Measurements from ENCODE around the gene SP6. TPM values are rescaled to one million over a fixed set of nuclear protein-coding genes. Genes with fewer than 3 reads are reported as not detected.
A peak's percentile ranks its signal among the peaks of the same experiment; 100 is the strongest.

Gene SP6
- total and polyA plus RNA-seq, 2 of the 4 experiments (the other 2 are of a cell fraction), result under 0.01 to 0.31 TPM

- H4K91ac ChIP-seq (ENCODE audit: insufficient read depth, low read depth, low read length), result no peak overlapping the region
- H3K18ac ChIP-seq (ENCODE audit: low read depth, low read length), result no peak overlapping the region
- H3K4me3 ChIP-seq (ENCODE audit: insufficient read depth, low read depth, low read length), result no peak overlapping the region
- no CpG with 5 or more reads among the region's 5 CpGs for WGBS, 2 experiments (ENCODE audit: extremely low coverage in 2 of 2, insufficient read length in 1 of 2)
- no peak overlapping the region for H3K9ac ChIP-seq (ENCODE audit: low read depth, low read length)
- no peaks in the 10 kb centered on the region for H3K36me3 ChIP-seq (ENCODE audit: control insufficient read depth, insufficient read depth, low read length)
- dilution Hi-C loops (cut with HindIII; ENCODE audit: low sequenced_read_pairs, unreplicated experiment) (no loop called here), in situ Hi-C loops (cut with MboI; ENCODE audit: low sequenced_read_pairs) (loop anchor here (5.0 kb wide), 2 partner anchors 48 to 173 kb away; no protein-coding TSS in a partner anchor), intact Hi-C loops (cut with micrococcal nuclease) (loop anchor here (5.0 kb wide), 1 partner anchor 103 kb away; no protein-coding TSS in a partner anchor)
- ChIA-PET POLR2A (ENCODE audit: unreplicated experiment) (no interaction called here), CTCF (interaction anchor here (0.5 to 1.8 kb wide), 5 partner anchors 42 to 911 kb away, joined by 3 to 6 read pairs (median 4); partner anchors contain the start of gene CDK5RAP3)
- no peak overlapping the region for H2BK120ac ChIP-seq (ENCODE audit: low read depth, low read length)
- ATAC-seq (ENCODE audit: low read depth) (no peak), DNase-seq (peak; percentile 58)
- H2AFZ ChIP-seq (replicated peaks; ENCODE audit: low read length, poor library complexity), result peak overlapping the region; percentile 46
- no peak overlapping the region for H2BK15ac ChIP-seq (ENCODE audit: low read depth, low read length)
- H4K5ac ChIP-seq (ENCODE audit: low read depth, low read length), result no peak overlapping the region
- BruUV-seq (replicated peaks), result no TSS peak
- H3K79me1 ChIP-seq (ENCODE audit: low read depth in 1 of 2, low read length in 2 of 2), result peaks cover 8 to 18% of the 10 kb centered on the region in 2 experiments; a peak in 3 of 4 replicates
- TF ChIP-seq USF2 (IDR thresholded peaks at IDR 0.05; ENCODE audit: low read depth, low read length) (peak; percentile 55), MXI1 (IDR thresholded peaks at IDR 0.05; ENCODE audit: borderline replicate concordance, low read depth, low read length) (peak; percentile 33; the same call in 1 of the 2 replicates), CEBPB (IDR thresholded peaks at IDR 0.05; ENCODE audit: low read depth, low read length) (peak; percentile 78), MAZ (IDR thresholded peaks at IDR 0.05; ENCODE audit: borderline replicate concordance, low read depth, low read length) (no peak), CTCF (conservative IDR thresholded peaks at IDR 0.05; ENCODE audit: low read depth, low read length) (no peak), BHLHE40 (IDR thresholded peaks at IDR 0.05; ENCODE audit: low read depth, low read length) (peak; percentile 91)
- H4K8ac ChIP-seq (ENCODE audit: low read depth in 2 of 2, low read length in 2 of 2), result no peak overlapping the region
- no peak overlapping the region for H2BK5ac ChIP-seq (ENCODE audit: low read depth, low read length, poor library complexity, severe bottlenecking)
- H4K20me1 ChIP-seq (ENCODE audit: insufficient read depth, low read length), result no peaks in the 10 kb centered on the region
- no peak overlapping the region for H2BK20ac ChIP-seq (ENCODE audit: low read depth, low read length)
- H2AK5ac ChIP-seq (ENCODE audit: low read depth, low read length), result no peak overlapping the region
- H3K56ac ChIP-seq (ENCODE audit: extremely low read depth, insufficient read depth, low read length), result no peak overlapping the region
- H3K27me3 ChIP-seq (ENCODE audit: control insufficient read depth, insufficient read depth, low read length), result peaks cover 43% of the 10 kb centered on the region
- H3K4me1 ChIP-seq (ENCODE audit: control insufficient read depth, insufficient read depth, low read length), result peaks cover 6% of the 10 kb centered on the region; the same call in 1 of the 2 replicates
- no peak overlapping the region for H3K14ac ChIP-seq (replicated peaks; ENCODE audit: low read depth, low read length)
- no peak overlapping the region; the same call in 1 of the 2 replicates for H3K4ac ChIP-seq (ENCODE audit: low read depth, low read length)
- no peaks in the 10 kb centered on the region for H3K9me3 ChIP-seq (ENCODE audit: control insufficient read depth, insufficient read depth, low read length)
- no peak overlapping the region for H3K27ac ChIP-seq (ENCODE audit: insufficient read depth, low read length)
- H3K23ac ChIP-seq (ENCODE audit: low read depth, low read length), result no peak overlapping the region
- no peak overlapping the region for H3K4me2 ChIP-seq (ENCODE audit: low read depth, low read length)
- peak overlapping the region; percentile 31 for H2AK9ac ChIP-seq (replicated peaks; ENCODE audit: low read depth, low read length, poor library complexity)
- H3K9me1 ChIP-seq (ENCODE audit: insufficient read depth, low read length), result peaks cover 4% of the 10 kb centered on the region; the same call in 1 of the 2 replicates
Observed at GRCh38 chr17:47844227-47844626, 6.7 kb downstream of the SP6 start.
